SK-N-SH treated with all-trans-retinoic acid at 6 μM for 48 hours (cell line): ENCODE results near the gene COL26A1.

Source experiments
- BACH2 ChIP-seq: fragments of 250-450 bp; sonication (Bioruptor Pico); IDR thresholded peaks from 2 replicates; pipeline ENCODE4 v1.9.0; 2021; ENCODE audit warnings: mild to moderate bottlenecking, borderline replicate concordance
- CSRNP3 ChIP-seq: fragments of 250-450 bp; sonication (Bioruptor Pico); IDR thresholded peaks from 2 replicates; pipeline ENCODE4 v1.5.1; 2021; ENCODE audit warnings: mild to moderate bottlenecking, moderate library complexity
- PATZ1 ChIP-seq: fragments of 250-450 bp; sonication (Bioruptor Pico); IDR thresholded peaks from 2 replicates; pipeline ENCODE4 v1.8.0; 2020; ENCODE audit warnings: mild to moderate bottlenecking, moderate library complexity, borderline replicate concordance
- TCF4 ChIP-seq: fragments of 250-450 bp; sonication (Bioruptor Pico); IDR thresholded peaks from 2 replicates; pipeline ENCODE4 v1.8.0; 2021; ENCODE audit warnings: mild to moderate bottlenecking, moderate library complexity, borderline replicate concordance
- ZC3H10 ChIP-seq: fragments of 250-450 bp; sonication (Bioruptor Pico); IDR thresholded peaks from 2 replicates; pipeline ENCODE4 v1.5.1; 2021; ENCODE audit warnings: mild to moderate bottlenecking, moderate library complexity
- ZFP3 ChIP-seq: fragments of 250-450 bp; sonication (Bioruptor Pico); IDR thresholded peaks from 2 replicates; pipeline ENCODE4 v1.5.0; 2020; ENCODE audit warnings: mild to moderate bottlenecking, moderate library complexity

GRCh38 chr7:101426303-101427011, 63.8 kb downstream of the COL26A1 start:
- TF ChIP-seq CSRNP3 (CRISPR knock-in tag) (no peak), BACH2 (CRISPR knock-in tag) (no peak), PATZ1 (CRISPR knock-in tag) (no peak), ZC3H10 (no peak), ZFP3 (CRISPR knock-in tag) (no peak), TCF4 (CRISPR knock-in tag) (no peak)
